Upper lobe of left lung (tissue), 6 donors: ENCODE data around the gene SOX21. TPM values are rescaled to one million over a fixed set of nuclear protein-coding genes. Genes with fewer than 3 reads are reported as not detected.
"Not testable (repeated sequence)": the region's sequence is repeated elsewhere in the genome, so short reads cannot be mapped to it uniquely, and the experiment has no call there.

Source experiments
- ATAC-seq, 2 donors: fragments of 200-7000 bp; cut with Tn5 transposase; one replicate each; pipeline ENCODE4 v1.9.1; 2022; ENCODE audit warnings: mild to moderate bottlenecking in 2 of 2, moderate library complexity in 2 of 2; ENCODE audit not compliant: low FRiP score in 2 of 2
- DNase-seq, 2 donors: peaks; one replicate each; pipeline ENCODE4 v3.0.0-alpha.2; 2019 to 2020
- H3K27ac ChIP-seq, 4 donors: fragments of 200-600 bp; sonication (generic); one replicate each; pipeline ENCODE4 v1.5.1; 2016 to 2019
- H3K27me3 ChIP-seq, 4 donors: fragments of 200-600 bp; sonication (generic); one replicate each; pipeline ENCODE4 v1.5.1; 2017 to 2019
- H3K36me3 ChIP-seq, 4 donors: fragments of 200-600 bp; sonication (generic); one replicate each; pipeline ENCODE4 v1.5.1; 2016 to 2019
- H3K4me1 ChIP-seq, 4 donors: fragments of 200-600 bp; sonication (generic); one replicate each; pipeline ENCODE4 v1.5.1; 2018 to 2019
- H3K4me3 ChIP-seq, 4 donors: fragments of 200-600 bp; sonication (generic); one replicate each; pipeline ENCODE4 v1.5.1; 2017 to 2019; ENCODE audit warnings: mild to moderate bottlenecking in 2 of 4, moderate library complexity in 1 of 4
- H3K9me3 ChIP-seq, 4 donors: fragments of 200-600 bp; sonication (generic); one replicate each; pipeline ENCODE4 v1.5.1; 2018 to 2019
- EP300 ChIP-seq, 4 donors: sonication (generic); formaldehyde crosslinking; IDR thresholded peaks; one replicate each; pipeline ENCODE4 v1.5.1; 2017; ENCODE audit warnings: antibody characterized with exemption in 4 of 4, control low read depth in 2 of 4
- POLR2A ChIP-seq, 4 donors: fragments of 450-650 bp; IDR thresholded peaks; one replicate each; pipeline ENCODE4 v1.5.1; 2016 to 2017; ENCODE audit warnings: antibody characterized with exemption in 4 of 4, mild to moderate bottlenecking in 2 of 4
- POLR2AphosphoS5 ChIP-seq, 2 donors: sonication (generic); formaldehyde crosslinking; IDR thresholded peaks; one replicate each; pipeline ENCODE4 v1.5.1; 2017; ENCODE audit warnings: antibody characterized with exemption in 2 of 2
- WGBS, 2 donors: methylation state at CpG; one replicate each; pipeline ENCODE4 v1.1.5; 2017 to 2018; 5-methylcytosine and 5-hydroxymethylcytosine counted together
- total RNA-seq, 6 donors: library from RNA; depleted of rRNA in 4 of 6; stranded (reverse); fragments of >200 nt in 4 of 6; gene quantifications; one replicate each; pipeline versions ENCODE4 v1.1.0 to v1.2.1, GENCODE V29; 2016 to 2021
- TF ChIP-seq, protein P1 (sequence below), 6 experiments: fragments of 450-650 bp in 4 of 6; fragments of 200-600 bp in 2 of 6; sonication (generic) in 2 of 6; IDR thresholded peaks; one replicate each; pipeline ENCODE4 v1.5.1; 2016 to 2019; ENCODE audit warnings: antibody characterized with exemption in 6 of 6
- donor health status: DM: no; HTN: no; CAD: no; lungs with moderate emphysema.
- donor health status: DM: no; HTN: yes; CAD: no; lungs with severe emphysema.

Gene SOX21
- total RNA-seq, 6 donors from 2014 or later, result 0.13 to 0.79 TPM; not detected in 4

DNA sequence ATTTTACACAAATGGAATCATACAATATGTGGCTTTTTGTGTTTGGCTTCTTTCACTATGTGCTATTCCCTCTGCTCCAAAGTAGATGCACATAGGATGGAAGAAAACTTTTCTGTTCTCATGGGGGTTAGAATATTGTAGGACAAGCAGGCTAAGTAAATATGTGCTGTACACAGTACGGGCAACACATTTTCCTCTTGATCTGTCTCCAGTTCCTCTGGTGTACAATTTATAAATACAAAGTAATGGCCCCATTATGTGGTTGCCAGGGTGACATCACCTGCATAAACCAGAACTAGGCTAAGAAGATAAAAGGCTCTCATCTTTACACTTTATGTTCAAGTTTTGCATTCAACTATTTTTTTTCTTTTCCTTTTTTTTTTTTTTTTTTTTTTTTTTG lies 41.0 kb upstream of the SOX21 start:
- H3K27ac ChIP-seq, result no peak overlapping the region
- no peaks in the 10 kb centered on the region for H3K4me1 ChIP-seq
- no peaks in the 10 kb centered on the region for H3K27me3 ChIP-seq
- TF ChIP-seq POLR2AphosphoS5 (IDR thresholded peaks at IDR 0.05) (no peak), EP300 (IDR thresholded peaks at IDR 0.05) (no peak)
- ATAC-seq (no peak), DNase-seq (no peak)
- WGBS, 2 donors, result 73 to 85% methylated on average over 1 of the region's 1 CpG
- H3K4me3 ChIP-seq, result no peak overlapping the region
- H3K36me3 ChIP-seq, result no peaks in the 10 kb centered on the region
- H3K9me3 ChIP-seq, result no peaks in the 10 kb centered on the region

DNA sequence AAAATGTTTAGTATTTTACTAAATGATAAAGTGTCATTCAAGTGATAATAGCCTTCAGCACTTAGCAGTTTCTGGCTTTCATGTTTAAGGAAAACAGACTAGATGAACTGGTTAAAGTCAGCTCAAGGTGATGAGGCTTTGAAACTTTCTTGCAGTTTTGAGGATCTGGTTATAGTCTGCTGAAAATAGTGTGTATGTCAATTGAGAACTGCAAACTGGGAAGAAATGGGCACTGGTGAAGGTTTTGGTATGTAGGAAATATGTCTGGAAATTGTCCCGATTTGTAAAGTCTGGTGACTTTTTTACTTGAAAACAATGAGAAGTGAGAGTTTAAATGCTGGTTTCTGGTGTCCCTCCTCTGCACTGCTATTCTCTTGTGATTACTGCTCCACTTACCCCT lies 36.8 kb upstream of the SOX21 start:
- no peaks in the 10 kb centered on the region for H3K4me1 ChIP-seq

DNA sequence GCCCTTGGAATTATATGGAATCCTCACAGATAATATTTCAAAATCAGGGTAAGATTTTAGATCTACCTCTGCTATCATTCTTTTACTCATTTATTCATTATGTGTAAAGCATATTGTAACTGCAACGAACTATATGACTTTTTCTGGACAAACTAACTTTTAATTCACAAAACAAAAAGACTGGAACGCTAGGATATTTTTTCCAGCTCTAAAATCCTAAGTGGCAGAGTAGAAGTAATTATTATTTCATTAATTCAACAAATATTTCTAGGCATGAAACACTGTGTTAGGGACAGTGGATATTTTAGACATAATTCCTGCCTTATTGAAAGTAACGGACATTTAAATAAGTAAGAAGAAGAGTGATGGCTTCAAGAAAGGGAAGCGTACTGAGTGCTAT lies 26.9 kb upstream of the SOX21 start:
- no peaks in the 10 kb centered on the region for H3K4me1 ChIP-seq
- 91% methylated on average over 4 of the region's 4 CpGs for WGBS, 2 donors

More for the DNA sequence above, 36.8 kb upstream of the SOX21 start:
- Histone ChIP-seq H3K27ac (no peak overlapping the region), H3K4me3 (no peak overlapping the region), H3K27me3 (no peaks in the 10 kb centered on the region), H3K9me3 (no peaks in the 10 kb centered on the region), H3K36me3 (no peaks in the 10 kb centered on the region)
- WGBS, 2 donors, result 86 to 95% methylated on average over 1 of the region's 1 CpG
- no peak for TF ChIP-seq POLR2A (IDR thresholded peaks at IDR 0.05)
- TF ChIP-seq, protein P1, sequence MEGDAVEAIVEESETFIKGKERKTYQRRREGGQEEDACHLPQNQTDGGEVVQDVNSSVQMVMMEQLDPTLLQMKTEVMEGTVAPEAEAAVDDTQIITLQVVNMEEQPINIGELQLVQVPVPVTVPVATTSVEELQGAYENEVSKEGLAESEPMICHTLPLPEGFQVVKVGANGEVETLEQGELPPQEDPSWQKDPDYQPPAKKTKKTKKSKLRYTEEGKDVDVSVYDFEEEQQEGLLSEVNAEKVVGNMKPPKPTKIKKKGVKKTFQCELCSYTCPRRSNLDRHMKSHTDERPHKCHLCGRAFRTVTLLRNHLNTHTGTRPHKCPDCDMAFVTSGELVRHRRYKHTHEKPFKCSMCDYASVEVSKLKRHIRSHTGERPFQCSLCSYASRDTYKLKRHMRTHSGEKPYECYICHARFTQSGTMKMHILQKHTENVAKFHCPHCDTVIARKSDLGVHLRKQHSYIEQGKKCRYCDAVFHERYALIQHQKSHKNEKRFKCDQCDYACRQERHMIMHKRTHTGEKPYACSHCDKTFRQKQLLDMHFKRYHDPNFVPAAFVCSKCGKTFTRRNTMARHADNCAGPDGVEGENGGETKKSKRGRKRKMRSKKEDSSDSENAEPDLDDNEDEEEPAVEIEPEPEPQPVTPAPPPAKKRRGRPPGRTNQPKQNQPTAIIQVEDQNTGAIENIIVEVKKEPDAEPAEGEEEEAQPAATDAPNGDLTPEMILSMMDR (IDR thresholded peaks at IDR 0.05), result no peak
- no peak for TF ChIP-seq POLR2AphosphoS5 (IDR thresholded peaks at IDR 0.05)
- no peak for TF ChIP-seq EP300 (IDR thresholded peaks at IDR 0.05)
- ATAC-seq, result no peak
- no peak for DNase-seq

DNA sequence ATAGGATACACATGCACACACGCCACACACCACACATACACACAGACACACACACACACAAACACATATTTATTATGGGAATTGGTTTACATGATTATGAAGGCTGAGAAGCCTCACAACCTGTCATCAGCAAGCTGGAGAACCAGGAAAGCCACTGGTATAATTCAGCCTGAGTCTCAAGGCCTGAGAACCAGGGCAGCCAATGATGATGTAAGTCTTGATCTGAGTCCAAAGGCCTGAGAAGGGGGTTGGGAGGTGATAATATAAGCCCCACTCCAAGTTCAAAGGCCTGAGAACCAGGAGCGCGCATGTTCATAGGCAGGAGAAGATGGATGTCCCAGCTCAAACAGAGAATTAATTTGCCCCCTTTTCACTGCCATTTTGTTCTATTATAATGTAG lies 18.7 kb upstream of the SOX21 start:
- DNase-seq (no peak), ATAC-seq (no peak)
- H3K4me3 ChIP-seq, result no peak overlapping the region
- no peak overlapping the region for H3K27ac ChIP-seq
- WGBS, 2 donors, result 96 to 100% methylated on average over 3 of the region's 3 CpGs
- H3K9me3 ChIP-seq, result peaks cover 5 to 12% (median 6%) of the 10 kb centered on the region in 4 donors
- H3K27me3 ChIP-seq, result no peaks in the 10 kb centered on the region
- H3K36me3 ChIP-seq, result no peaks in the 10 kb centered on the region
- no peak for TF ChIP-seq EP300 (IDR thresholded peaks at IDR 0.05)
- TF ChIP-seq POLR2AphosphoS5 (IDR thresholded peaks at IDR 0.05), result no peak
- no peak for TF ChIP-seq POLR2A (IDR thresholded peaks at IDR 0.05)
- TF ChIP-seq, protein P1 (IDR thresholded peaks at IDR 0.05), result no peak
- H3K4me1 ChIP-seq, result no peaks in the 10 kb centered on the region

More for the DNA sequence above, 26.9 kb upstream of the SOX21 start:
- Histone ChIP-seq H3K4me3 (no peak overlapping the region), H3K27me3 (no peaks in the 10 kb centered on the region), H3K9me3 (no peaks in the 10 kb centered on the region), H3K36me3 (no peaks in the 10 kb centered on the region), H3K27ac (no peak overlapping the region)
- no peak for ATAC-seq
- no peak for DNase-seq
- TF ChIP-seq EP300 (IDR thresholded peaks at IDR 0.05) (no peak), POLR2A (IDR thresholded peaks at IDR 0.05) (no peak)

DNA sequence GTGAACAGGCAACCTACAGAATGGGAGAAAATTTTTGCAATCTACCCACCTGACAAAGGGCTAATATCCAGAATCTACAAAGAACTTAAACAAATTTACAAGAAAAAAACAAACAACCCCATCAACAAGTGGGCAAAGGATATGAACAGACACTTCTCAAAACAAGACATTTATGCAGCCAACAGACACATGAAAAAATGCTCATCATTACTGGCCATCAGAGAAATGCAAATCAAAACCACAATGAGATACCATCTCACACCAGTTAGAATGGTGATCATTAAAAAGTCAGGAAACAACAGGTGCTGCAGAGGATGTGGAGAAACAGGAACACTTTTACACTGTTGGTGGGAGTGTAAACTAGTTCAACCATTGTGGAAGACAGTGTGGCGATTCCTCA lies 17.6 kb upstream of the SOX21 start:
- WGBS, 2 donors, result 89 to 100% methylated on average over 1 of the region's 1 CpG
- DNase-seq, H3K27ac ChIP-seq, H3K36me3 ChIP-seq, ATAC-seq, H3K27me3 ChIP-seq, H3K4me1 ChIP-seq, H3K4me3 ChIP-seq: not testable (repeated sequence)
- H3K9me3 ChIP-seq, result peaks cover 5 to 14% (median 8%) of the 10 kb centered on the region in 4 donors

DNA sequence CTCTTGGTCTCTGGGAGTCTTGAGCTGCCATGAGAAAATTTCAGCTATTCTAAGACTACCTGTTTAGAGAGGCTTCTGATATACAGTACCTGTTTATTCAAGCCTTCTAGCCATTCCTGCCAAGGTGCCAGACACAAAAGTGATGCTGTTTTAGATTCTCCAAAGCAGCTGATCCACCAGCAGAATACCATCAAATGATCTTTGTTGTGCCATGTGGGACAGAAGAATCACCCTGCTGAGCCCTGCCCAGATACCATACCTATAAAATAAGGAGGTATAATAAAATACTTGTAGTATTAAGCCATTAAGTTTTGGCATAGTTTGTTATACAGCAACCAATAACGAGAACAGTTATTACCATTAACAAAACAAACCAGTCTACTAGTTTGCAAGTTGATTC lies 14.1 kb upstream of the SOX21 start:
- H3K36me3 ChIP-seq, result no peaks in the 10 kb centered on the region
- H3K27ac ChIP-seq, result no peak overlapping the region
- ATAC-seq (no peak), DNase-seq (no peak)
- H3K4me1 ChIP-seq, result no peaks in the 10 kb centered on the region
- H3K4me3 ChIP-seq, result no peak overlapping the region
- peaks cover 5 to 14% (median 8%) of the 10 kb centered on the region in 4 donors for H3K9me3 ChIP-seq
- no peaks in the 10 kb centered on the region for H3K27me3 ChIP-seq
- no peak for TF ChIP-seq EP300 (IDR thresholded peaks at IDR 0.05)
- TF ChIP-seq POLR2AphosphoS5 (IDR thresholded peaks at IDR 0.05), result no peak
- TF ChIP-seq POLR2A (IDR thresholded peaks at IDR 0.05), result no peak
- TF ChIP-seq, protein P1 (IDR thresholded peaks at IDR 0.05), result no peak
- 84 to 94% methylated on average over 1 of the region's 1 CpG for WGBS, 2 donors
